WTC11 (cell line): ENCODE data around the gene MRPL55.

Source experiments
- CTCF ChIP-seq: fragments of 200-600 bp; IDR thresholded peaks from 2 replicates; pipeline ENCODE4 v1.8.0; 2022; ENCODE audit warnings: antibody characterized with exemption
- MAX ChIP-seq: sonication (generic); formaldehyde crosslinking; IDR thresholded peaks from 2 replicates; pipeline ENCODE4 v1.8.0; 2022; ENCODE audit warnings: mild to moderate bottlenecking, missing genetic modification reagents
- STAT6 ChIP-seq: sonication (generic); formaldehyde crosslinking; conservative IDR thresholded peaks from 2 replicates; pipeline ENCODE4 v1.8.1; 2023; ENCODE audit warnings: mild to moderate bottlenecking, low read depth, missing genetic modification reagents, moderate library complexity
- ZNF416 ChIP-seq: fragments of 250-450 bp; sonication (Bioruptor Pico); IDR thresholded peaks from 2 replicates; pipeline ENCODE4 v1.9.0; 2021; ENCODE audit warnings: mild to moderate bottlenecking, inconsistent platforms
- TF ChIP-seq, protein P1 (sequence below): sonication (generic); formaldehyde crosslinking; IDR thresholded peaks from 2 replicates; pipeline ENCODE4 v1.8.1; 2022; ENCODE audit warnings: low read depth, missing genetic modification reagents, borderline replicate concordance

GRCh38 chr1:228072658-228073043 is 36.4 kb downstream of the MRPL55 start:
- TF ChIP-seq CTCF (no peak), ZNF416 (CRISPR knock-in tag) (no peak), MAX (CRISPR knock-in tag) (no peak), STAT6 (CRISPR knock-in tag) (no peak)
- TF ChIP-seq, protein P1, sequence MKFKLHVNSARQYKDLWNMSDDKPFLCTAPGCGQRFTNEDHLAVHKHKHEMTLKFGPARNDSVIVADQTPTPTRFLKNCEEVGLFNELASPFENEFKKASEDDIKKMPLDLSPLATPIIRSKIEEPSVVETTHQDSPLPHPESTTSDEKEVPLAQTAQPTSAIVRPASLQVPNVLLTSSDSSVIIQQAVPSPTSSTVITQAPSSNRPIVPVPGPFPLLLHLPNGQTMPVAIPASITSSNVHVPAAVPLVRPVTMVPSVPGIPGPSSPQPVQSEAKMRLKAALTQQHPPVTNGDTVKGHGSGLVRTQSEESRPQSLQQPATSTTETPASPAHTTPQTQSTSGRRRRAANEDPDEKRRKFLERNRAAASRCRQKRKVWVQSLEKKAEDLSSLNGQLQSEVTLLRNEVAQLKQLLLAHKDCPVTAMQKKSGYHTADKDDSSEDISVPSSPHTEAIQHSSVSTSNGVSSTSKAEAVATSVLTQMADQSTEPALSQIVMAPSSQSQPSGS (CRISPR knock-in tag) = no peak
